Right lobe of liver (tissue), 4 donors: ENCODE results near the gene APLP2.

ENCODE experiments used
- POLR2A ChIP-seq: fragments of 450-650 bp; IDR thresholded peaks from one replicate; pipeline ENCODE4 v1.6.1; 2017; ENCODE audit warnings: antibody characterized with exemption, mild to moderate bottlenecking
- TF ChIP-seq, protein P1 (sequence below), 4 donors: fragments of 200-600 bp in 3 of 4; fragments of 450-650 bp in 1 of 4; IDR thresholded peaks; one replicate each; pipeline versions ENCODE4 v1.5.1 to v1.8.0; 2016 to 2022; ENCODE audit warnings: antibody characterized with exemption in 4 of 4, mild to moderate bottlenecking in 2 of 4
- donor health status: DM: no; HTN: no; CAD: no.
- donor health status: DM: no; HTN: no; CAD: no.
- donor health status: DM: no; HTN: yes; CAD: no.

DNA sequence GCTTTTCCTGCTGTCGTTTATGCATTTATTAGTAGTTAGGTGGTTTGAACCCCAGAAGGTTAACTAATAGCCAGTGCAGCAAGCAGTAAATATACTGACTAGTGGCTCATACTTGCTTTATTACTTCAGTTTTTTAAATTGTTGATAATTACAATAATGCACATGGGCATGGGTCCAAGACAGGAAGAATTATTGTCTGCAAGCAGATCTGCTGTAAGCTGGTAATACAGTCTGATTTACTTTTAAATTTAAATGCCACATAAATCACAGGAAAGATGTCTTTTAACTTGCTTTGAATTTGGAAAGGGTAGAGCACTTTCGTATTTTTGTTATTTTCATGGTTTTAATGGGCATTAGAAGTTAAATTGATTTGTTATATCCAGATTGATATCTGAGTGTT is 27.1 kb downstream of the APLP2 start:
- TF ChIP-seq, protein P1, sequence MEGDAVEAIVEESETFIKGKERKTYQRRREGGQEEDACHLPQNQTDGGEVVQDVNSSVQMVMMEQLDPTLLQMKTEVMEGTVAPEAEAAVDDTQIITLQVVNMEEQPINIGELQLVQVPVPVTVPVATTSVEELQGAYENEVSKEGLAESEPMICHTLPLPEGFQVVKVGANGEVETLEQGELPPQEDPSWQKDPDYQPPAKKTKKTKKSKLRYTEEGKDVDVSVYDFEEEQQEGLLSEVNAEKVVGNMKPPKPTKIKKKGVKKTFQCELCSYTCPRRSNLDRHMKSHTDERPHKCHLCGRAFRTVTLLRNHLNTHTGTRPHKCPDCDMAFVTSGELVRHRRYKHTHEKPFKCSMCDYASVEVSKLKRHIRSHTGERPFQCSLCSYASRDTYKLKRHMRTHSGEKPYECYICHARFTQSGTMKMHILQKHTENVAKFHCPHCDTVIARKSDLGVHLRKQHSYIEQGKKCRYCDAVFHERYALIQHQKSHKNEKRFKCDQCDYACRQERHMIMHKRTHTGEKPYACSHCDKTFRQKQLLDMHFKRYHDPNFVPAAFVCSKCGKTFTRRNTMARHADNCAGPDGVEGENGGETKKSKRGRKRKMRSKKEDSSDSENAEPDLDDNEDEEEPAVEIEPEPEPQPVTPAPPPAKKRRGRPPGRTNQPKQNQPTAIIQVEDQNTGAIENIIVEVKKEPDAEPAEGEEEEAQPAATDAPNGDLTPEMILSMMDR (IDR thresholded peaks at IDR 0.05): no peak
- no peak for TF ChIP-seq POLR2A
